Lower lobe of right lung (tissue), 2 donors: Measurements from ENCODE around the gene CEMIP2. TPM values are rescaled to one million over a fixed set of nuclear protein-coding genes. Genes with fewer than 3 reads are reported as not detected.

Experiments
- ATAC-seq, 2 donors: fragments of 200-7000 bp; cut with Tn5 transposase; one replicate each; pipeline ENCODE4 v1.9.1; 2020 to 2022; ENCODE audit warnings: mild to moderate bottlenecking in 2 of 2, moderate library complexity in 2 of 2
- DNase-seq: peaks from one replicate; pipeline ENCODE4 v3.0.0-alpha.2; 2020
- H3K27ac ChIP-seq: fragments of 200-600 bp; one replicate; pipeline ENCODE4 v1.8.0; 2022
- H3K27me3 ChIP-seq: fragments of 200-600 bp; one replicate; pipeline ENCODE4 v1.8.0; 2022; ENCODE audit warnings: low read depth
- H3K36me3 ChIP-seq: fragments of 200-600 bp; one replicate; pipeline ENCODE4 v1.8.0; 2022; ENCODE audit warnings: mild to moderate bottlenecking
- H3K4me1 ChIP-seq: fragments of 200-600 bp; one replicate; pipeline ENCODE4 v1.8.0; 2022
- H3K4me3 ChIP-seq: fragments of 200-600 bp; one replicate; pipeline ENCODE4 v1.8.0; 2022; ENCODE audit warnings: mild to moderate bottlenecking
- H3K9me3 ChIP-seq: fragments of 200-600 bp; one replicate; pipeline ENCODE4 v1.8.0; 2022
- CTCF ChIP-seq: fragments of 200-600 bp; IDR thresholded peaks from one replicate; pipeline ENCODE4 v1.8.0; 2022; ENCODE audit warnings: antibody characterized with exemption, mild to moderate bottlenecking
- intact Hi-C: fragments of 100-400 bp; cut with DNase I; formaldehyde crosslinking; loops from one replicate; pipeline ENCODE4 v1.11.0; 2022
- total RNA-seq: library from RNA; stranded (reverse); fragmentation: NEBNext Ultra II Directional; extraction: Animal tissue kit (Norgen Biotek cat#: 25700); gene quantifications from one replicate; pipeline ENCODE4 v1.2.1, GENCODE V29; 2021
- donor health status: DM: no; HTN: yes; CAD: no; lungs with severe emphysema.

CEMIP2 gene
- total RNA-seq, 1 donor from 2014 or later = 152 TPM

GRCh38 chr9:71796100-71796767, 27.9 kb upstream of the CEMIP2 start:
- no peak overlapping the region for H3K27ac ChIP-seq
- no peak overlapping the region for H3K4me3 ChIP-seq
- TF ChIP-seq CTCF = no peak
- H3K9me3 ChIP-seq = no peaks in the 10 kb centered on the region
- intact Hi-C loops = no loop called here
- H3K27me3 ChIP-seq = no peaks in the 10 kb centered on the region
- H3K4me1 ChIP-seq = no peaks in the 10 kb centered on the region
- DNase-seq (no peak), ATAC-seq (no peak)
- H3K36me3 ChIP-seq = no peaks in the 10 kb centered on the region

GRCh38 chr9:71795097-71795813, 26.9 kb upstream of the CEMIP2 start:
- H3K36me3 ChIP-seq = no peaks in the 10 kb centered on the region
- ATAC-seq = peak; percentile 29 to 44

GRCh38 chr9:71793386-71794105, 25.2 kb upstream of the CEMIP2 start:
- DNase-seq (no peak), ATAC-seq (no peak)
- H3K4me3 ChIP-seq = no peak overlapping the region
- H3K27ac ChIP-seq = no peak overlapping the region
- no peaks in the 10 kb centered on the region for H3K27me3 ChIP-seq
- no peak for TF ChIP-seq CTCF
- intact Hi-C loops = no loop called here
- H3K9me3 ChIP-seq = no peaks in the 10 kb centered on the region
- no peaks in the 10 kb centered on the region for H3K4me1 ChIP-seq
- H3K36me3 ChIP-seq = no peaks in the 10 kb centered on the region

More at GRCh38 chr9:71795097-71795813, 26.9 kb upstream of the CEMIP2 start:
- H3K27me3 ChIP-seq = no peaks in the 10 kb centered on the region
- intact Hi-C loops = no loop called here
- TF ChIP-seq CTCF = no peak
- no peaks in the 10 kb centered on the region for H3K4me1 ChIP-seq
- no peak overlapping the region for H3K27ac ChIP-seq
- no peak for DNase-seq
- no peak overlapping the region for H3K4me3 ChIP-seq
- H3K9me3 ChIP-seq = no peaks in the 10 kb centered on the region

- H3K36me3 ChIP-seq = no peaks in the 10 kb centered on the region
- intact Hi-C loops = no loop called here
- H3K27me3 ChIP-seq = no peaks in the 10 kb centered on the region
- no peaks in the 10 kb centered on the region for H3K4me1 ChIP-seq
- H3K9me3 ChIP-seq = no peaks in the 10 kb centered on the region
- no peak for ATAC-seq
- no peak overlapping the region for H3K27ac ChIP-seq
- no peak for DNase-seq
- H3K4me3 ChIP-seq = no peak overlapping the region
- TF ChIP-seq CTCF = no peak
These were observed 23.6 kb upstream of the CEMIP2 start for GRCh38 chr9:71791875-71792274.

- Histone ChIP-seq H3K4me3 (no peak overlapping the region), H3K9me3 (no peaks in the 10 kb centered on the region), H3K27ac (no peak overlapping the region), H3K4me1 (no peaks in the 10 kb centered on the region), H3K27me3 (no peaks in the 10 kb centered on the region), H3K36me3 (no peaks in the 10 kb centered on the region)
- no peak for TF ChIP-seq CTCF
- no peak for DNase-seq
- intact Hi-C loops = no loop called here
- ATAC-seq = no peak
These were observed 22.0 kb upstream of the CEMIP2 start for GRCh38 chr9:71790296-71790695.
